ENCODE measurements around the gene GTF3C1.

GTF3C1 gene

DNA sequence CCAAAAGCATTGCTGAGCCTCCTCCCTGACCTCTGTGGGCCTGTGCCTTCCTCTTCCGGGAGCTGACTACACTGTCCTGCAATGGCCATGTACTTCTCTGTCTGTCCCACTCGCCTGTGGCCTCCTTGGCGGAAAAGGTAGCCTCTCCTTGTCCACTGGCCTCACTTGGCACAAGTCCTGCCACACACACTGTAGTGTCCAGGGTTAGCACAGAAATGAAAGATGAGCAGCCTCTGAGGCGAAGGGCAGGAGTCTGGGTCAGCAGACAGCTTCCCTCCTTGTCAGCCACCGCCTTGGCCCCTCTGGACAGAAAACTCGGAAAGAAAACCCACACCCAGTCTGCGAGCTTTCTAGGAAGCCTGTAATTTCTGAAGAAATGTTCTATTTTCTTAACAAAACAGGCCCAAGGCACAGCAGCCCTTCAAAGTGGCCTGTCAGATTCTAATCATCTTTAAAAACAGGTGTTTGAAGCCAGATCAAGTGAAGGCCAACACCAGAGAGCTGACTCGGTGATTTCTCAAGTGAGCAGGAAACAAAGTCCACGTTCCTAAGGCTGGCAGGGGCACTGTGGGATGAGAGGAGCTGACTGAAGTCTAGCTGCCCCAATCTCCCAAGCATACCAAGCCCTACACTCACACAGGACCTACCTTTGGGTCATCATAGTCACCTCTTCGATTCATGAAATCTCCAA lies 67.2 kb downstream of the GTF3C1 start:
- DNase-seq, result no peak

DNA sequence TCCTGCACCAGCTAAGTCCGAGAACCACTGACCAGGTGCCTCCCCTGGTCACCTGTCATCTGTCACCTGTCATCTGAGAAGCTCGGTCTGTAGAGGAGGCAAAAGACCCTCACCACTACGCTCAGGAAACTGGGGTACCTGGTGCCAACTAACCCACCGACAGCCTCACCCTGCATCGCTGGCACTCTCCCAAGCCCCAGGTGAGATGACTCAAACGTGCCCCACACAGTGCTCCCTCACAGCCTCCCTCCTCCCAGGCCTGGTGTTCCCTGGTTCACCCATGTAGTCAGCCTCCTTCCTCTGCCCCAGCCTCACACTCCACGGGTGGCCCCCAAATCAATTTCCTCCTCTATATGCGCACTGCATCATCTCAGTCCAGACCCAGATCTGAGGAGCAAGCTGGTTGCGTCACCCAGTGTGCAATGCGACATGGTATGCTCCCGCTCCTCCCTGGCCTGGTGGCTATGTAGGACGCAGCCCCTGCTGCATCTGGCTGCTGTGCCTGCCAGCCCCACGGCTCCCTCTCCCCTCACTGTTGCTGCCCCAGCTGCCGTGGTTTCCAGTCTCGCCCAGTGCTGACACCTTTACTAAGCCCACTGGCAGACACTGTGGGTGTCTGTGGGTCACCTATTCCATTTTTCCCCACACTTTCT lies 68.3 kb downstream of the GTF3C1 start:
- no peak for DNase-seq

DNA sequence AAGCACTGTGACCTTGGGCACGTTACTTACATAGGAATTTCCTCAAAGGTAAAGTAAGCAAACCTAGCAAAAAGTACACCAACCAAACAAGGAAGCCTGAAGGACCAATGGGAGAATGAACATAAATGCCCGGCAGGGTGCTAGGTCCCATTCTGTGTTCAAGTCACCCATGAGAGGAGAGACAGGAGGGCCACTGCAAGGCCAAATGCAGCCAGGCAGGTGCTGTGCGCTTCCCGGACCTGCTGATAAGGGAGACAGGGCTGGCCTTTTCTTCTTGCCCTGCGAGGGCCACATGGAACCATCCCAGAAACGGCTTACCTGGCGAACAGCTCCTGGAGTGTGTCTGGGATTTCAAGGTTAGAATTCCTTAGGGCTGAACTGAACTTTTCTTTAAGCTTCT lies 69.0 kb downstream of the GTF3C1 start:
- no peak for DNase-seq

DNA sequence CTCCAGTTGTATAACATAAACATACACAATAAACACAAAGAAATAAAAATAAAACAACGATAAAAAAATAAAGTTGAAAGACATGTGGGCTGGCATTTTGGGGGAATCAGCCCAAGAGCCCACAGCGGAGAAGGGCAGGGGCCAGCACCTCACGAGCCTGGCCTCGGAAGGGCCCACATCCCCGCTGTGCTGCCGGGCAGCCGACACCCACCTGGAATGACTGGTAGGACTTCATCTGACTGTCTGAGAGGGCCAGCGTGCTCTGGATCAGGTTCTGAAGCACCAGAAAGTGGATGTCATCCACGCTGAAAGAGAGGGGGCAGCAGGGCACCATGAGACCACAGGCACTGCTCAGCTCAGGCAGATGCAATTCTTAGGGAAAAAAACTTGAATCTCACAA lies 73.5 kb downstream of the GTF3C1 start:
- DNase-seq, result no peak

DNA sequence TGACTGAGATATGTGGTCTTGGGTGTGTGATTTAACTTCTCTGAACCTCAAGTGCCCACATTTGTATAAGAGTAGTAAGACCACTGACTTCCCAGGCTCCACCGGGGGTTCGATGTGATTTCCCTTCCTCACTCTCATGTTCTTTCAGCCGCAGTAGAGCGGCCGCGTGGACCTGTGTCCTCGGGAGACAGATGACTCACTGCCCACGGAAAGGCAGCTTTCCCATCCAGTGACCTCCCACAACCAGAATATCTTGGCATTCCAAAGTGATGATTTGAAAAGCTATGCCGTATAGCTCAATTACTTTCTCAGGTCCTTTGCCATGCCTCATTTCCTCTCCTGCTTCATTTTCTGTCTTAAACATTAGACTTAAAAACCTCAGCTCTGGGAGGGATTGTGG lies 74.2 kb downstream of the GTF3C1 start:
- DNase-seq, result peak; percentile 87

DNA sequence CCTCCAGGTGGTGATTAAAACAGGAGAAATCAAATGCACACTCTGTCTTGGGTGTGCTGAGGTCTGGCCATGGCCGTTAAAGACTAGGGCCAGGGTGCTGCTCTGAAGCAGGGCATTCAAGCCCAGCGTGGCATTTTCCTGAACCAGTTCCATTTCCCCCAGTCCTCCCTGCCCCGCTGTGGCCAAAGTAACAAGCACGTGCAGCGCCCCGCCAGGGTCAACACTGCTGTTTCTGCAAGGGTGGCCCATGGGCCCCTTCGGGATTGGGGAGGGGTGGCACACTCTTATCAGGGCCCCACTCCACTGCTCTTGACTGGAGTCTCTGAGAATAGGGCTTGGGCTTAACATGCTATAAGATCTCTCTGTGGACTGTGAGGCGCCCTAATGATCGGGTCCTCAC lies 74.8 kb downstream of the GTF3C1 start:
- DNase-seq, result no peak

DNA sequence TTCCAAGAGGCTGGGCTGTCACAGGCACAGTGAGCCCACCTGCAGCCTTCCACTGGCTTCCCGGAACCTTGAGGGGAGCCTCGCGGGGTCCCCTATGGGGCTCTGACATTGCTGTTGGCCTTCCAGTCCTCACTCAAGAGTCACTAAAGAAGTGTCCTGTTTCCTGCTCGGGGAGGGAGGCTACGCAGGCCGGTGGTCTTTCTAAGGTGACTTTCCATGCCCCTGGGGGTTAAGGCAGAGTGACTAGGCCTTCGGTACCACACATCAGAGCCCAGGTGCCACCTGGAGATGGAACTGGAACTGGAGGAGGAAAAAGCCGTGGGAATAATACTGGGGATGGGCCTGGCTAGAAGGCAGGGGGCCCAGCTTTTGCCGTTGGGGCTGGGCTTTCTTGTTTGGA lies 75.7 kb downstream of the GTF3C1 start:
- DNase-seq, result no peak

DNA sequence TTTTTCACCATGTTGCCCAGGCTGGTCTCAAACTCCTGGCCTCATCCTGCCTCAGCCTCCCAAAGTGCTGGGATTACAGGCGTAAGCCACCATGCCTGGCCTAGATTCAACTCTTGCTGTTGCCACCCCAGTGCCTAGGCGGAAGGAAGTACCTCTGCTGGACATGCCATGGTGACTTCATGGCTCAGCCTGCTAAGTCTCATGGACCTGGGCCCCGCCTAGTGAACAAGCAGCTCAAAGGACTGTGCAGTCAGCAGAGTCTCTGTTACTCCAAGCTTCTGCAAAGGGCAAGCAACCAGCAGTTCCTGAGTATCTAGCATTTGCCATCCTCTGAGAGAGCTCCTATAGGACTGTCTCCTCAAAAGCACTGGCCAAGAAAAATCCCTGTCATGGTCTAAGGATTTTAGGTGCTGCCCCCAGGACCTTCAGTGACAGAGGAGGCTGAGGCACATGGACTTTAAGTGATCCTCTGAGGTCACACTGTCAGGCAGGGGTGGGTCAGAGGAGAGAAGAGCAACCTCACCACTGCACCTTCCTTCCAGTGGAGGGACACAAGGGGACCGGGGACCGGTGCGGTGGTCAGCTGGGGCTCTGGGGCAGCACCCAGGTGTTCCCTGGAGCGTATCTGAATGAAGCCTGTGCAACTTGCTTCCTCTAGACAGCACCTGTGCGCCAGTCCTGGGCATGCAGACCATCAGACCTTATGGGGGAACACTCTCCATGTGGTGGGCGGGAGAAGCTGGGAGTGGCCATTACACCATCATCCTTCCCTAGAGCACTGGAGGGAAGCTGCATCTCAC lies 76.4 kb downstream of the GTF3C1 start:
- DNase-seq, result no peak

DNA sequence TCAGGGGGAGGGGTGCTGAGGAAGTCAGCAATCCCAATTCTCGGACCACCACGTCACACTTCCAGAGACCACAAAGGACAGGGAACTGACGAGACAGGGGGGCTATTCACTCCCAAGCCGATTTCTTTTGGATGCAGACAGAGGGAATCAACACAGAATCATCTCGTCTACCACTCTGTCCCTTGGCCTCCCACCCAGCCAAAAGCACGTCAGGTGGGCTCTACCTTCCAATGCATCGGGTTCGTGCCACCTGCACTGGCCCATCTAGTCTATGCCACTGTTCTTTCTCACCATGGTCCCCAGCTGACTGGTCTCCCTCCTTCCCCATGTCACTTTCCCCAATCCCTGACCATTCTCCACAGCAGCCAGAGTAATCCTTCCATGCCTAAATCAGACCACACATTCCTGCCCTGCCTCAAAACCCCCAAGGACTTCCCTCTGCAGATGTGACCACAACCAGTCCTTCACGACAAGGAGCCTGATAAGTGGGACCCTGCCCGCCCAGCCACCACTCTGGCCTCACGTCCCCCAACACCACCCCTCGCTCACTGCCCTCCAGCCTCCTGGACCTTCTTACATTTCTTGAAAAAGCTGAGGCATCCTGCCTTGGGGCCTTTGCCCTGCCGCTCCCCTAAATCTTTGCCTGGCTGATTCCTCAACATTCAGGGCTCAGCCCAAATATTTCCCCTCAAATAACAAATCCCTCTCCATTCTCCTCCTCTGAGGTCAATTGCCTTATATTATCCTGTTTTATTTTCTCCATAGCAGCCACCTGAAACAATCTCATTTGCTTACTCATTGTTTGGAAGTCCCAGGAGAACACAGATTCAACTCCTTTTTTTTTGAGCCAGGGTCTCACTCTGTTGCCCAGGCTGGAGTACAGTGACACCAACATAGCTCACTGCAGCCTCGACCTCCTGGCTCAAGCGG lies 77.4 kb downstream of the GTF3C1 start:
- no peak for DNase-seq

DNA sequence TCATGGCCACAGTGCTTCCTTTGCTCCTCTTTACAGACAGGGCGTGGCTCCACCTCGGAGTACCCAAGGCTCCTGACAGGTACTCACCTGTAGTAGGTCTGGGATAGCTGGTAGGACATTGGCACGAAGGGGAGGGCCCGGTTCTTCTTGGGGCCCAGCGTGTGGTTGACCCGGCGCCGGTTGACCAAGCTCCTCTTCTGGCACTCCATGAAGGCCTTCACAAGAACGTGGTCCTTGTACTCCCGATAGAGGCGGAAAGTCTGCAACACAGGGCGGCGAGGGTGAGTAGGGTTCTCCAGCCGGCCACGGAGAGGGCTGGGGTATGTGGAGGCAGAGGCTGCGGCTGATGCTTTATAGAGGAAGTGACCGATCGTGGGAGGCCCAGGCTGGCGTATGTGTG lies 78.1 kb downstream of the GTF3C1 start:
- DNase-seq, result no peak

DNA sequence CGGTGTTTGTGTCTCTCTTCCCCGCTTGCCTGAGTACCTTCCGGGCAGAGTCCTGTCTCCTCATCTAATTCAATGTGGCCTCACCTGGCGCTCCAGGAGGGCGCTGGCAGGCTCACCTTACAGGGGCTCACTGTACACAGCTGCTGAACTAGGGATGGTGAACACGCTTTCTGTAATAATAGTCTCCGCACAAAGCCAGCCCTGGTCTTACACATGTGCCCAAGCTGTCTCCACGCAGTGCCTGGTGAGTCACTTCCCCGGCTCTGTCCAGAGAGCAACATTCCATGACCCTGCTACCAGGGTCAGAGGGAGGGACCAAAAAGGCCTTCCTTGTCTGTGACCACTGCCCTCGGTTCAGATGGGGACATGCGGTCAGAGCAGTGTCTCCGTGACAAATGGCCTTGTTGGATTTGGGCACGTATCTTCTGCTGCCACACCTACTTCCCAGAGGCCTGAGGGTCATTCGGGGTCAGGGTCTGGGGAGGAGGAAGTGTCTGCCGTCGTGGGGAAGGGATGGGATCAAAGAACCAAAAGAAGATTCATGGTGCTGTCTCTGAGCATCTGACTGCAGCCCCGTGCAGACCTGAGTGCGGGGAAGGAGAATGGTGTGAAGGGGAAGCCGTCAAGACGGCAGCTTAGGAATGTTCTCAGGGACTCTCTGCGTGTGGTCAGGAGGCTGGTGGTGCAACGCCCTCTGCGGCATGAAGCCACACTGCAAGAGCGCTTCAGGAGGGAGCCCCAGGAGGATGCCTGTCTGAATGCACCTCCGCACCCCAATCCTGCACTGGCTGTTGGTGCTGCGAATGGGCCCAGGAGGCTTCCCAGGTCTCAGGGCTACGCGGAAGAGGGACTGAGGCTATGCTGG lies 78.9 kb downstream of the GTF3C1 start:
- peak; percentile 35 for DNase-seq

DNA sequence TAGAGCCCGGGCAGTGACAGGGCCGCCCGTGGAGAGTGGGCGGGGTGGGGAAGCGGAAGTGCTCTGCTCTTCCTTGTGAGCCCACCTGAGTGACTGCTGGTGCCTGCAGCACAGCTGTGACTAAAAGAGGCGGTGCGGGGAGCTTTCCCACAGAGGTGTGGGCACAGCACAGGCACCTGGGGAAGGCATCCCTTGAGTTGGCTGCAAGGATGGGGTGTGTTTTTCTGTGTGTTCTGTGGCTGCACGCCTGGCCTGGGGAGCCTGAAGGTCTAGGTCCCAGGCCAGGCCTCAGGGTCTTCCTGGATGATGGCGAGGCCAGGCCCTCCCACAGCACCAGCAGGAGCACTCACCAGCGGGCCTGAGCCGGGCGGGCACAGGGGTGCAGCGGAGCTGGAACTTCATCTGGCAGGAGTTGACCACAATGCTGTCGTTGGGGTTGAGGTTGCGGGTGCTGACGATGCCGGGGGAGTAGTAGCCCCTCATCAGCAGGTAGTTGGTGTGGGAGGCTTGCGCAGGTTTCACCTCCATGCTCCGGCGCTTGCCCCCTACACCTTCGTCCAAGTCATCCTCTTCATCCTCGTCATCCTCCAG lies 80.7 kb downstream of the GTF3C1 start:
- DNase-seq, result no peak

DNA sequence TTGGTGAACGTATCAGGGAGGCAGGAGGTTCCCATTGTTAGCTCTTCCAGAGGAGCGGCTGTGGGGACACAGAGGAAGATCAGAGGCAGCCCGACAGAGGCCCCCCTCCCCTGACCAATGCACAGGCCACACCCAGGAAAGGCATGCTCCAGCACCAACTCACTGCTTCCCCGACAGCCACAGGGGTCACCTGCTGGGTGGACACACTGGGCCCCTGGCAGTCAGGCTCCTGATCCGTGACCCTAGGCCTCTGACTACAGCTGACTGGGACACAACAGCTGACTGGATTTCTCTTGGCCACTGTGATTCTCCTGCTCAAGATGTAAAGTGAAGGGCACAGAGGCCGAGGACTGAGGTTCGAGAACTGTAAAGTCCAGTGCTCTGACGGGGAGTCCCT lies 84.2 kb downstream of the GTF3C1 start:
- DNase-seq, result no peak

DNA sequence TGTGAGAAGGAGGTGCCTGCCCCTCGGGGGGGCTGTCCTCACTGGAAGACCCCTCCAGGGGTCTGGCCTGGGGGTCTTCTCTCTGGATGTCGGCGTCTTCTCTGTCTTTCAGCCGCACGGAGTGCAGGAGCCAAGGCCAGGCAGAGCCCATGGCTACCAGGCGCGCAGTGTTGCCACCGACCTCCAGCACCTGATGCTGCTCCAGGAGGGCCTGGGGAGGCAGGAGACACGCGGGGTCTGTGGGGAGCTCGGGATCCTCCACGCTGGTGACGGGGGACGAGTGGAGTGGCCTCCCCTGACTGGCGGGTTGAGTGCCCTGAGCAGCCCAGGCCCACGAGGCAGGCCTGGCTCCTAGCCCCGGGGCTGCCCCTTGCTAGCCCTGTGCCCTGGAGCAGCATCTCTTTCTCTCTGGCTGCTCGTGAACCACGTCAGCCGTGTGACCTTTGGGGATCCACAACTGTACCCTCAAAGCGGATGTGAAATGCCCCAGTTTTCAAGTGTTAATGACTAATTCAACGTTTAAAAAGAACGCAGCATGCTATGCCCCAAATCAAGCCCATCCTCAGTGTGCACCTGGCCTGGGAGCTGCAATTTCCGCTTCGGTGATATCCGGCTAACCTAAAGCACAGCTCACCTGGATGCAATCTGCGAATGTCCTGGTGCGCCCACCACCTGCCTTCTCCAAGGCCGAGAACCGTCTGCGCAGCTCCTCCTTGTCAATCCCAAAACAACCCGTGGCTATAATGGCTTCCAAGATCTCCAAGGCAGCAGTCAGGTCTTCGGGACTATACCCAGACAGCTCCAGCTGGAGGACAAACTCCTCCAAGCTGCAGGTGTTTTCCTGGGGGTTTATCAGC lies 84.9 kb downstream of the GTF3C1 start:
- DNase-seq, result no peak

DNA sequence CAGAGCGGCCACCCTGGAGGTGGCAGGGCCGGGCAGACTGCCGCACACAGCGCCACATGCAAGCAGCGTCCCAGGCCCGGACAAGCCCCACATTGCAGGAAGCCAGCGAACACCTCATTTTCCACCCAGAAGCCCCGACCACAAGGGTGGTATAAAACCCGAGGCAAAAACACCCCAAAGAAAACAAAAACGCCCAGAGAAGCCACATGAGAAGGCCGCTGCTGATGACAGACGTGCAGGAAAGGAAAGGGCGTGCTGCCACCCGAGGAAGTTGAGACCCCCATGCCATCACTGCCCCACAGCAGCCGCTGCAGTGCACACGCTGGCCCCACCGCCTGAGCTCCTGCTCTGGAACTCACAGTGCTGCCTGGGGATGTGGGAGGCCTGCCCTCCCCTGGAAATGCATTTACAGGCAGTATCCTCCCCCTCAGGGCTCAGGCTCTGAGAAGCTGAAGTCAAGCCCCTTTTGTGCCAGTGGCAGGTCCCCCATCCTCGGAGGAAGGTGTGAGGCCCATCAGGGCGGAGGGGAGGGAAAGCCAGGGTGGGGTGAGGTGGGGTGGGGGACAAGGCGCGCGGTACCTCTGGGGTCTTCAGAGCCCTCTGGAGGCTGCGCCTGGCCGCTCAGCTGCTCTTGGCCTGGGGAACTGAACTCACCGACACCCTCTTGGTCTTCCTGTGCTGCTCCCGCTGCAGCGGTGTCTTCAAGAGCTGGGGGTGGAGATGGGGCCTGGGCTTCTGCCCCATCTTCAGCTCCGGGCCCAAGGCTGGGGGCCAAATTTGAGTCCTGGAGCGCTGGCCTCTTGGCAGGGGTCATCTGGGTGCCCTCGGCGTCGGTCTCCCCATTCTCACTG lies 85.7 kb downstream of the GTF3C1 start:
- DNase-seq, result no peak

DNA sequence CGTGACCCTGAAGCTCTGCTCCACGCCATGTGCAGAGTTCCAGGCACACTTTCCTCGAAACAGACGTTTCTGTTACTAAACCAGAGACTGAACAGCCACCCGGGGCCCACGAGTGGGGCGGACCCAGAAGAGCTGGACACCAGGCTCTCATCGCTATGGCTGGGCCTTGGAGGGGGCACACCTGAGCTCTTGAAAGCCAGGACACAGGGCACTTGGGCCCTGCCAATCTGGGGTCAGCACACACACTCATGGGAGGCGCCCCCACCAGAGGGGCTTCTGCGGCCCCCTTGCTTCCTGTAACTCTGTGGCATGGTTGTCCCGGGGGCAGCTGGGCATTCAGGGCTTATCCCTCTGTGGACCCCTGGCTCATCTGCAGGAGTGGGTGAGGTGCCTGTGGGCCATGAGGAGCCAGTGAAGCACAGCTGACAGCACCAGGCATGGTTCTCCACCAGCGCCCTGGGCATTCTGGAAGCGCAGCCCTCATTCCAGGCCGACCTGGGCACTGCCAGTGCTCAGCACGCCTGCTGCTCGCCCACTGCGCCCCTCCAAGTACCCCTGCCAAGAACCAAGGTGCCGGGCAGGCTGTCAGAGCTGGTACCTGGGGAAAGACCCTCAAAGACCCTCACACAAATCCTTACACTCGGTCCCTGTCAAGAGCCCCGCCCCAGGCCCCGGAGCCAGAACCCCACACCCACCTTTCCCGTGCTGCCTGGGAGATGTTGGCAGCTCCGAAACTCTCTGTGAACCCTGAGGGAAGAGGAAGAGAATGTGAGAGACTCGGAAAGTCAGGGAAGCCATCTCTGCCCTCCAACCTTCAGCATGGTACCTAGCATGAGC lies 86.6 kb downstream of the GTF3C1 start:
- DNase-seq, result no peak

DNA sequence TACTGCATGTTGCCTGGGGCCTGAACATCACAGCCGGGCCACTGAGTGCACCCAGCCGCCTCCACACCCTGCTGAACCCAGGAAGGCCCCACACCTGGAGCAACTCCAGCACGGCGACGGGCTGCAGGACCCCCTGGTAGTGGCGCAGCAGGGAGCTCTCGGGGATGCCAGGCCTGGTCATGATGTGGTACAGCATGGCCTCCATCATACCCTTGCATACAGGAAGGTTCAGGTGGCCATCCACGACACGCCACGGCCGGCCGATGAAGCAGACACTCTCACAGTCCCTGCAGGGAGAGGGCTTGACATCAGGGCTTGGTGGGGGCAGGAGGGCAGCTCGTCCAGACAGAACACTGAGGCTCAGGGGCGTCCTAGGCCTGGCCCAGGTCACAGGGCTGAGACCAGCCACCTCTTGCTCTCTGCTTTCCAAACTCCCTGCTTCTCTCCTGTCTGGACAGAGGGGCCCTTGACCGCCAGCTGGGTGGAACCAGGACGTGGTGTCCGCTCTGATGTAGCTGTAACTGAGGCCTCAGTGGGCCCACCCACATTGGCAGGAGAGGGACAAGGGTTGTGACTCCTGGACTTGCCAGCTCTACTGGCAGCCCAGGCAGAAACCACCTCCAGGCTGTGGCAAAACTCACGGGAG lies 87.4 kb downstream of the GTF3C1 start:
- DNase-seq, result no peak

Measured in fibroblast of upper back skin (primary cell).